ENCODE results near the gene MGAT3.

MGAT3 gene

GRCh38 chr22:39473851-39474250 is 17.0 kb downstream of the MGAT3 start:
- DNase-seq, result no peak

- no peak for DNase-seq
Observed at GRCh38 chr22:39474351-39475111, 17.7 kb downstream of the MGAT3 start.

GRCh38 chr22:39475337-39475736 is 18.5 kb downstream of the MGAT3 start:
- DNase-seq, result no peak

- no peak for DNase-seq
Observed at GRCh38 chr22:39475902-39476301, 19.1 kb downstream of the MGAT3 start.

GRCh38 chr22:39476664-39477063 is 19.9 kb downstream of the MGAT3 start:
- no peak for DNase-seq

GRCh38 chr22:39477542-39477941 is 20.7 kb downstream of the MGAT3 start:
- no peak for DNase-seq

- no peak for DNase-seq
Observed at GRCh38 chr22:39478441-39478850, 21.6 kb downstream of the MGAT3 start.

GRCh38 chr22:39479254-39479653 is 22.4 kb downstream of the MGAT3 start:
- DNase-seq, result no peak

GRCh38 chr22:39480557-39480956 is 23.7 kb downstream of the MGAT3 start:
- no peak for DNase-seq

- no peak for DNase-seq
Observed at GRCh38 chr22:39481054-39481453, 24.2 kb downstream of the MGAT3 start.

GRCh38 chr22:39481595-39481994 is 24.8 kb downstream of the MGAT3 start:
- no peak for DNase-seq

- DNase-seq, result no peak
Observed at GRCh38 chr22:39482768-39483167, 26.0 kb downstream of the MGAT3 start.

- DNase-seq, result no peak
Observed at GRCh38 chr22:39486951-39487825, 30.4 kb downstream of the MGAT3 start.

GRCh38 chr22:39487826-39488520 is 31.2 kb downstream of the MGAT3 start:
- no peak for DNase-seq

GRCh38 chr22:39488563-39489083 is 31.8 kb downstream of the MGAT3 start:
- DNase-seq, result no peak

- DNase-seq, result no peak
Observed at GRCh38 chr22:39489094-39490068, 32.6 kb downstream of the MGAT3 start.

GRCh38 chr22:39490135-39490798 is 33.5 kb downstream of the MGAT3 start:
- DNase-seq, result peak; percentile 56

- no peak for DNase-seq
Observed at GRCh38 chr22:39490966-39491680, 34.3 kb downstream of the MGAT3 start.

GRCh38 chr22:39491696-39492095 is 34.9 kb downstream of the MGAT3 start:
- DNase-seq, result no peak

- DNase-seq, result no peak
Observed at GRCh38 chr22:39492186-39492585, 35.4 kb downstream of the MGAT3 start.

GRCh38 chr22:39493759-39494158 is 36.9 kb downstream of the MGAT3 start:
- DNase-seq, result no peak
